HG02938 (cell line): ENCODE data around the gene DHRS3.

Experiments used
- ATAC-seq: cut with Tn5 transposase; IDR thresholded peaks from one replicate; pipeline ENCODE4 v1.9.1; 2021; ENCODE audit warnings: mild to moderate bottlenecking, moderate library complexity; ENCODE audit not compliant: unreplicated experiment

The DHRS3 gene

DNA sequence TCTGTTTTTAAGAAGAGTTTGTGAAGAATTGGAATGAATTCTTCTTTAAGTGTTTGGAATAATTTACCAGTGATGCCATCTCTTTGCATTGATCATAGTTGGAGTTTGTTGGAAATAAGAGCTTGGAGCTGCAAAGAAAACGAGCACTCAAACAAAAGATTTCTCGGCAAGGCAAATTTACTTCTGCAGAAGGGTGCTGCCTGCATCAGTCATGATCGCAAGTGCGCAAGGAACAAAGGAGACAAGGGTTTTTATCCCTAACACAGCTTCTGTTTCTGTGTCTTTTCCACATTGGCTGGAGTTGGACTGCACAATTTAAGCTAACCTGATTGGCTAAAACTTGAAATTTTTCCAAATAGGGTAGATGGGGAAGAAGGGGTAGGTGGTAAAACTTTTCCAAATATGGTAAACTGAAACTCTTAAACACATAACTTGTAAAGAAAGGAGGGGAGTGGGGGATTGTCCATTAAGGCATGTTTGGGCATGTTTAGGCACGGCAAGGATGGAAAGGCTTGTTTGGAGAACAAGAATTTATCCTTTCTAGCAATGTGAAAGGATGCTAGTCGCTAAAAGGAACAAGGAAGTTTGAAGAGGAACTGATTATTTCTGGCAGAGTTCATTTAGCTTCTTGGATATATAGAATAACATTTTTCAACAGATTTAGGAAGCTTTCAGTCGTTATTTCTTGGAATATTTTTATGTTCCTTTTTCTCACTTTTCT, 22.4 kb upstream of the DHRS3 start:
- ATAC-seq: no peak

- ATAC-seq: no peak
These were observed 19.7 kb upstream of the DHRS3 start for GRCh38 chr1:12637693-12638092.

GRCh38 chr1:12636098-12636950, 18.3 kb upstream of the DHRS3 start:
- ATAC-seq: no peak

- ATAC-seq: no peak
These were observed 16.7 kb upstream of the DHRS3 start for GRCh38 chr1:12634696-12635202.

DNA sequence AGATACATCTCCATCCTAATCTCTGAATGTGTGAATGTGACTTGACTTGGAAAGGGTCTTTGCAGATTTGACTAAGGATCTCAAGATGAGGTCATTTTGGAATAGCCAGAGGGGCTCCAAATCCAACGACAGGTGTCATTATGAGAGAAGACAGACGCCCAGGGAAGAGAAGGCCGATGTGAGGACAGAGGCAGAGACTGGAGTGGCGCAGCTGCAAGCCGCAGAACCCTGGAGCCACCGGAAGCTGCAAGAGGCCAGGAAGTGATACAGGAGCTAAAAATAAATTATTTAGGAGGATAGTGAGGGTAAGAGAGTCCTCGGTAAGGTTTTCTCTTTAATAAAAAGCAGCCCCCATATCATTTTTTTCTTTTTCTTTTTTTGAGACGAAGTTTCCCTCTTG, 16.1 kb upstream of the DHRS3 start:
- ATAC-seq: no peak

DNA sequence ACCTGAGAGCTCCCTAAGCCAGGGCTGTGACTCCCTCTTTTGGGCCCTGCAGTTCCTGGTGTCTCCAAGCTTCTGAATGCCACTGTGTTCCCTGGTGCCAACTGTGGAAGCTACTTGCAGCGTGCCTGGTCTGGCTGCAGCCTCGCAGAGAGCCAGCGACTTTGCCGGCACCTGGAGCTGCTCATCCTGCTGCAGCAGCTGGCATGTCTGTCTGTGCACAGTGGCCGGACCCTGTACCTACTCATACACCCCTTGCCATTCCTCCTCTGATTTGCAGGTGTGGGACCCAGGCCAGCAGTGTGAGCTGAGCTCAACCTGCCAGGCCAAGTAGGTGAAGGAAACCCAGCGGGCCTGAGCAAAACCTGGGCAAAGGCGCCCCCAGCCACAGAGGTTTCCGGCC, 13.6 kb upstream of the DHRS3 start:
- ATAC-seq: no peak

- no peak for ATAC-seq
These were observed 13.0 kb upstream of the DHRS3 start for GRCh38 chr1:12630946-12631530.

GRCh38 chr1:12629985-12630760, 12.2 kb upstream of the DHRS3 start:
- no peak for ATAC-seq

DNA sequence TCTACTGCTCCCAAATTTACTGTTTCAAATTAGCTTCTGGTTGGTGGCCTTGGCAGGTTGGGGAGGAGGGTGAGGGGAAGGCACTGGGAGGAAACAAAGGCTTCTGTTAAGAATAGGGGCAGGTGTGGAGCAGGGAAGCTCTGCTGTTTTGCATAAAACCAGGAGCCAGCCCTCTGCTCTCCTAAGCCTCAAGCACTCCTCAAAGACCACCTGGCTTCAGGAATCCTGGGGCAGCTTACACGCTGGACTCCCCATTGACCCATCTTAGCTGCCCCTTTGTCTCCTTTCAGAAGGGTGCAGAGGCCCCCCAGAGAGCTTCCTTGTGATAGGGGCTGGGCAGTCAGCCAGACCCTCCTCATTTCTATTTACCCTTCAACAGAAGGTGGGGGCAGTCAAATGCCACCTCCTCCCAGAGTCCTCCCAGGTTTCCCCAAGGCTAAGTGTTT, 11.5 kb upstream of the DHRS3 start:
- ATAC-seq: no peak

DNA sequence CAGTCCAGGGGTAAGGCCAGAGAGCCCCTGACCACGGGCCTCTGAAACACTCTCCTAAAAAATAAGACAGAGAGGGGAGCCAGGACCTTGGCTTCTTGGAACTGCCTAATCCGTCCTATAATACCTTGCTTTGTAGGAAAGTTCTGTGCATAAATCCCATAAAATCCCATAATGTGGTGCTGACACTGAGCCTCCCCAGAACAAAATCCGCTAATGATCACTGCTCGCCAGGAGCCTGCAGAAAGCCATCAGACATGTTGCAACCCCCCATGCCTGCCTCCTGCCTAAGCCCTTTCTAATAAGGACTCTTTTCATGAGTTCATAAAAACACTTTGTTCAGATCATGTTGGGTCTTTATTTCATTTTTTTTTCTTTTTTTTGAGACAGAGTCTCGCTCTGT, 9.3 kb upstream of the DHRS3 start:
- ATAC-seq: no peak

DNA sequence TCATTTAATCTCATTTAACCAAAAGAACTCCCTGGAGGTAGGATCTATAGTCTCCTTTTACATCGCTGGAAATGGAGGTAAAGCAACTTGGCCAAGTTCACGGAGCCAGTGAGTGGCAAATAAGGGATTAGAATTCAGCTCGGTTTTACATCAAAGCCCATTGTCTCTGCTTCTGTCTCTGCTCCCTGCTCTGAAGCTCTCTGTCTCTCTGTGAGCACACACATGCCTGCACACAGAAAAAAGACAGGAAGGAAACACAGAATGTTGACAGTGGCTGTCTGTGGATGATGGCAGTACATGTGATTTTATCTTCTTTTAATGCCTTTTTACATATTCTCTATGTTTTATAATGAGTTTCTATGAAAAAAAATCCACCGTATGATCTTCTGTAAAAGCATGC, 8.9 kb upstream of the DHRS3 start:
- no peak for ATAC-seq

- no peak for ATAC-seq
These were observed 7.3 kb upstream of the DHRS3 start for GRCh38 chr1:12625276-12625675.

- no peak for ATAC-seq
These were observed 4.5 kb upstream of the DHRS3 start for GRCh38 chr1:12622506-12622905.

- ATAC-seq: no peak
These were observed 3.6 kb upstream of the DHRS3 start for GRCh38 chr1:12621346-12622335.

GRCh38 chr1:12620931-12621330, 2.9 kb upstream of the DHRS3 start:
- ATAC-seq: no peak

DNA sequence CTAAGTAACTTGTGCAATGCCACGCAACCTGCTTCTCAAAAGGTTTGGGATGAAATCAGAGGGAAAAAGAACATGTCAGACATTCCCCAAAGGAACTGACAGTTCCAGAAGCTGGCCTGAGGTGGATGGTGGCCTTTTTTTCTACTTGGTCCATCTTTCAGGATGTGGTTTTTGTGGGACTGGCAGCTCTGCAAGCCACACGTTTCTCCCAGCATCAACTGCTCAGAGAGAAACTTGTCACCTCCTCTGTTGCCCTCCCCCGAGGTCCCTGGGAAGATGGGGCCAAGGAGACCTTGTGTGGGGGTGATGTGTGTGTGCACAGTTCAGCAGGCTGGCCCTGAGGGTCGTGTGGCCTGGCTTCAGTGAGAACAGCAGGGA, 2.5 kb upstream of the DHRS3 start:
- no peak for ATAC-seq

GRCh38 chr1:12619792-12620487, 1.9 kb upstream of the DHRS3 start:
- no peak for ATAC-seq

DNA sequence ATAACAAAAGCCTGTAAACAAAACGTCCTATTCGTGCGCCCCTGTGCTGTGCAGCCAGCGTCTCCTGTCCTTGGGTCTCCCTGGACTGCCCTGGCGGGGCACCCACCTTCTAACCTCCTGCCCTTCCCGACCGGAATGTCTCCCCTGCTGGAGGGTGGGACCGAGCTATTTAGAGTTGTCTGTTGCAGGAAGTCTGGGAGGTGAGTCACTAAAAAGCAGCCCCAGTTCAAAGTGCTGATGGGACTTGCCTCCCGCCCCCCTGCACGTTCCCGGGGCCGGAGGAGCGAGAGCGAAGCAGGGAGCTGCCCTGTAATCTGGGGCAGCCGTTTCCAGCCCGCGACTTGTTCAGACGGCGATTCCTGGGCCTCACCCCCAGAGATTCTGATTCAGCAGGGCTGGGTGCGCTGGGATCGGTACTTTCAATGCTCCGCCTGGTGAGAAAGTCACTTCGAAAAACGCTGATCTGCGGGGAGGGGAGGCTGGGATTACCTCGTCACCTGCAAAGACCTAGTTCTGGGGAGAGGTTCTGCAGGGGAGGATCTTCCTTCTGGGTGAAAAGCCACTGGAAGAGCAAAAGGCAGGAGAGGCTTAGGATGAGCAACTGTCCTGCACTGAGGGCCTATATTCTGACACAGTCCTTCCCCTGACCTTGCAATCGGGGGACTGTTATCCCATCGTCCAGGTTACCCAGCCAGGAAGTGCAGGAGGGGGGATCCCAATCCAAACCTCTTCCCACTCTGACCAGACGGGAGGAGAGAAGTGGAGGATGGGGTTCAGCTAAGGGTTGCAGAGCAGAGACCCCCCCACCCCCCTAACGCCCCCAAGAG, 1.2 kb upstream of the DHRS3 start:
- ATAC-seq: no peak

GRCh38 chr1:12618661-12618964, 603 bp upstream of the DHRS3 start:
- ATAC-seq: no peak
